Naive thymus-derived CD4-positive, alpha-beta T cell (primary cell): ENCODE data around the gene TTC4. TPM values are rescaled to one million over a fixed set of nuclear protein-coding genes. Genes with fewer than 3 reads are reported as not detected.

ENCODE experiments used
- ATAC-seq: fragments of 150-1000 bp; cut with Tn5 transposase; 2 replicates; pipeline ENCODE4 v1.10.0; 2021; ENCODE audit warnings: mild to moderate bottlenecking, moderate library complexity
- CTCF ChIA-PET: fragments of 350-600 bp; sonication (Branson Sonifier 250); formaldehyde crosslinking; loops from one replicate; lab custom pipeline; 2021; ENCODE audit warnings: antibody characterized with exemption; lab: Charles Lee
- POLR2A ChIA-PET: fragments of 350-600 bp; sonication (Branson Sonifier 250); formaldehyde crosslinking; loops from one replicate; lab custom pipeline; 2021; ENCODE audit warnings: antibody characterized with exemption, inconsistent platforms; lab: Charles Lee
- DNase-seq, 9 donors: peaks; one replicate each; pipeline versions ENCODE4 v3.0.0 to v3.0.0-alpha.2; 2020 to 2022; ENCODE audit warnings: mixed read lengths in 1 of 9
- H3K27ac ChIP-seq: one replicate; pipeline ENCODE4 v1.7.0; 2013; ENCODE audit warnings: mild to moderate bottlenecking, low read depth, low read length, moderate library complexity
- H3K27me3 ChIP-seq, 2 donors: one replicate each; pipeline ENCODE4 v1.7.0; 2013; ENCODE audit warnings: low read length in 2 of 2, mild to moderate bottlenecking in 2 of 2, moderate library complexity in 2 of 2; ENCODE audit not compliant: control insufficient read depth in 2 of 2, insufficient read depth in 2 of 2
- H3K36me3 ChIP-seq, 3 experiments: 1 replicate in 2 of 3; 2 replicates in 1 of 3; pipeline ENCODE4 v1.7.0; 2013; ENCODE audit warnings: low read length in 3 of 3, mild to moderate bottlenecking in 3 of 3, moderate library complexity in 1 of 3; ENCODE audit not compliant: insufficient read depth in 3 of 3, control insufficient read depth in 2 of 3
- H3K4me1 ChIP-seq, 2 donors: one replicate each; pipeline ENCODE4 v1.7.0; 2013; ENCODE audit warnings: low read length in 2 of 2, mild to moderate bottlenecking in 2 of 2, moderate library complexity in 1 of 2; ENCODE audit not compliant: control insufficient read depth in 2 of 2, insufficient read depth in 2 of 2
- H3K4me3 ChIP-seq: 2 replicates; pipeline ENCODE4 v1.7.0; 2013; ENCODE audit warnings: mild to moderate bottlenecking, low read length
- H3K9me3 ChIP-seq, 3 experiments: 1 replicate in 2 of 3; 2 replicates in 1 of 3; pipeline ENCODE4 v1.7.0; 2013; ENCODE audit warnings: low read length in 3 of 3; ENCODE audit not compliant: control insufficient read depth in 2 of 3
- H3K27ac Mint-ChIP-seq, 9 donors: one replicate each; pipeline ENCODE4 v1.8.0; 2020 to 2022; ENCODE audit warnings: mixed read lengths in 9 of 9, mild to moderate bottlenecking in 8 of 9, moderate library complexity in 5 of 9, inconsistent platforms in 2 of 9
- H3K27me3 Mint-ChIP-seq, 5 donors: one replicate each; pipeline ENCODE4 v1.8.0; 2021 to 2022; ENCODE audit warnings: mixed read lengths in 5 of 5, mild to moderate bottlenecking in 1 of 5
- H3K36me3 Mint-ChIP-seq, 5 donors: one replicate each; pipeline ENCODE4 v1.8.0; 2020 to 2022; ENCODE audit warnings: mixed read lengths in 5 of 5, mild to moderate bottlenecking in 3 of 5, inconsistent platforms in 1 of 5
- H3K4me1 Mint-ChIP-seq, 7 donors: one replicate each; pipeline ENCODE4 v1.8.0; 2020 to 2022; ENCODE audit warnings: mixed read lengths in 7 of 7, mild to moderate bottlenecking in 3 of 7, inconsistent platforms in 1 of 7
- H3K4me3 Mint-ChIP-seq, 10 donors: one replicate each; pipeline ENCODE4 v1.8.0; 2020 to 2022; ENCODE audit warnings: mild to moderate bottlenecking in 10 of 10, mixed read lengths in 10 of 10, moderate library complexity in 6 of 10, inconsistent platforms in 2 of 10
- H3K9me3 Mint-ChIP-seq, 11 donors: one replicate each; pipeline ENCODE4 v1.8.0; 2020 to 2022; ENCODE audit warnings: mixed read lengths in 11 of 11, mild to moderate bottlenecking in 4 of 11, inconsistent platforms in 1 of 11, moderate library complexity in 1 of 11
- intact Hi-C, 2 donors: fragments of 100-400 bp; cut with micrococcal nuclease; formaldehyde crosslinking; loops; one replicate each; pipeline ENCODE4 v1.15.1; 2023
- polyA plus RNA-seq, 2 donors: library from polyadenylated mRNA; unstranded; fragments of 300-500 nt; fragmentation: Illumina TruSeq; gene quantifications; one replicate each; pipeline ENCODE4 v1.2.3, GENCODE V29; 2021
- total RNA-seq, 6 experiments: library from RNA in 5 of 6; stranded (reverse) in 5 of 6; gene quantifications; 1 replicate in 5 of 6; 2 replicates in 1 of 6; pipeline ENCODE4 v1.2.3 and lab custom pipeline; 2021 to 2026

Gene TTC4
- total and polyA plus RNA-seq, 7 experiments from 2014 or later, result 11.6 to 27.4 (median 21.4) TPM

DNA sequence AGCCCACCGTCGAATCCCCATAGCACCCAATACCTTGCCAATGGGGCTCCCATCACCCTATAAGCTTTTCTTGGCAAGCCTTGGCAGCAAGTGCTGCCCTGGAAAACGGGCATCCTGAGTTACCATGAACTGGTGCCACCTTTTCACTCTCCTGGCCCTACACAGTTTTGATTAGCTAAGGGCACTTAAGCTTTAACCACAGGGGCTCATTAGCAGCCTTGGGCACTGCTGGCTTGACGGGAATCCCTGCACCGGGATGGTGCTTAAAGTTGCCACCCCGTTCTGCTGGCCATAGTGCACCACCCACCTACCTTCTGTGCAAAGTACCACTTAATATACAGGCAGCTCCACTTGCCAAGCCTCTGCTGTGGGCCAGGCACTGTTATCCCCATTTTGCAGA lies 34.9 kb downstream of the TTC4 start:
- Histone ChIP-seq H3K9me3 (no peaks in the 10 kb centered on the region), H3K27ac (no peak overlapping the region), H3K4me3 (no peak overlapping the region), H3K4me1 (no peaks in the 10 kb centered on the region), H3K27me3 (no peaks in the 10 kb centered on the region), H3K36me3 (peaks cover 0 to 3% (median 0%) of the 10 kb centered on the region in 3 experiments)
- Mint-ChIP-seq H3K36me3 (no peaks in the 10 kb centered on the region), H3K4me3 (no peak overlapping the region), H3K27ac (no peak overlapping the region), H3K9me3 (no peaks in the 10 kb centered on the region), H3K4me1 (no peaks in the 10 kb centered on the region), H3K27me3 (no peaks in the 10 kb centered on the region)
- no peak for DNase-seq
- POLR2A ChIA-PET, result interaction anchor here (0.6 kb wide), 1 partner anchor 679 kb away, joined by 3 read pairs; no protein-coding TSS in a partner anchor
- no peak for ATAC-seq
- intact Hi-C loops, result no loop called here
- CTCF ChIA-PET, result no interaction called here

DNA sequence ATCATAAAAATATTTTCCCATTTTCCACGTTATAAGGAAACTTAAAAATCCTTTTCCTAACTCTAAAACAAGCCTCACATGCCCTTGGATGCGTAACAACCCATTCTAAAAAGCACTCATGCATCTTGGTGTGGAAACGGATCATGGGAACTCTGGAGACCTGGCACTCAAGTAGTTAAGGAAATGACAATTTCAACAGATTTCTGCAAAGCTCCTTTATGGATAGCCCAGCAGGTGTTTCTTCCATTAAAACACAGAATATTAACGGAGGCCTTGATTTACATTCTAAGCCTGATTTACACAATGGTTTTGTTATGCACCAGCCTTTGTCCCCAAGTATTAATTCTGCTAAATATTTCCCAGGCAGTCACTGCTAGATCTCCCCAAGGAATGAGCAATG lies 35.8 kb downstream of the TTC4 start:
- no peaks in the 10 kb centered on the region for H3K9me3 ChIP-seq
- ChIA-PET CTCF (interaction anchor here (0.5 kb wide), 1 partner anchor 126 kb away, joined by 3 read pairs; no protein-coding TSS in a partner anchor), POLR2A (no interaction called here)
- H3K4me1 ChIP-seq, result no peaks in the 10 kb centered on the region
- no peak overlapping the region for H3K4me3 ChIP-seq
- no peaks in the 10 kb centered on the region for H3K27me3 ChIP-seq
- ATAC-seq (no peak), DNase-seq (no peak)
- no peaks in the 10 kb centered on the region for H3K27me3 Mint-ChIP-seq
- no peak overlapping the region for H3K4me3 Mint-ChIP-seq
- peaks cover 0 to 5% (median 0%) of the 10 kb centered on the region in 5 donors for H3K36me3 Mint-ChIP-seq
- no peaks in the 10 kb centered on the region for H3K9me3 Mint-ChIP-seq
- peaks cover 0 to 3% (median 0%) of the 10 kb centered on the region in 7 donors for H3K4me1 Mint-ChIP-seq
- H3K27ac Mint-ChIP-seq, result no peak overlapping the region
- H3K36me3 ChIP-seq, result peaks cover 0 to 8% (median 0%) of the 10 kb centered on the region in 3 experiments
- H3K27ac ChIP-seq, result no peak overlapping the region
- intact Hi-C loops, result no loop called here

DNA sequence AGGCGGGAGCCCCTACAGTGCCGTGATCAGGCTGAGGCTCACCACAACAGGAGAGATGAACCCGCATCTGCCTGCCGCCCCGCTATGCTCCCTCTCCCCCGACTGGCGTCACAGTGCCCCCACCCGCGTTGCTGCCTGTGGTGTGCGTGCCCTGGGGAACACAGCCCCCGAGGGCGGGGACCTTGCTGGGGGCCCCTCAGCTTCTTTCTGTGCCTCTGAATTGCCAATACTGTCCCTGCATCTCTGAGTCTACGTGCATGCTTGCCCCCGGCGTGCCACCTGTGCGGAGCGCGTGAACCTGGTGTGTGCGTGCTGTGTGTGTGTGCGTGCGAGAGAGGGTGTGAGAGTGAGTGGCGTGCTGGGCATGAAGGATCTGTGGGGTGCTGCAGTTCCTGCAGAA lies 38.4 kb downstream of the TTC4 start:
- ATAC-seq (no peak), DNase-seq (no peak)
- intact Hi-C loops, result no loop called here
- H3K4me3 ChIP-seq, result no peak overlapping the region
- POLR2A ChIA-PET, result no interaction called here
- Mint-ChIP-seq H3K27ac (no peak overlapping the region), H3K27me3 (no peaks in the 10 kb centered on the region), H3K9me3 (no peaks in the 10 kb centered on the region), H3K36me3 (peaks cover 0 to 30% (median 7%) of the 10 kb centered on the region in 5 donors), H3K4me1 (peaks cover 0 to 4% (median 0%) of the 10 kb centered on the region in 7 donors), H3K4me3 (no peak overlapping the region)
- no peaks in the 10 kb centered on the region for H3K4me1 ChIP-seq
- H3K27ac ChIP-seq, result no peak overlapping the region
- no peaks in the 10 kb centered on the region for H3K9me3 ChIP-seq
- no peaks in the 10 kb centered on the region for H3K27me3 ChIP-seq
- peaks cover 0 to 33% (median 0%) of the 10 kb centered on the region in 3 experiments for H3K36me3 ChIP-seq
- CTCF ChIA-PET, result no interaction called here

DNA sequence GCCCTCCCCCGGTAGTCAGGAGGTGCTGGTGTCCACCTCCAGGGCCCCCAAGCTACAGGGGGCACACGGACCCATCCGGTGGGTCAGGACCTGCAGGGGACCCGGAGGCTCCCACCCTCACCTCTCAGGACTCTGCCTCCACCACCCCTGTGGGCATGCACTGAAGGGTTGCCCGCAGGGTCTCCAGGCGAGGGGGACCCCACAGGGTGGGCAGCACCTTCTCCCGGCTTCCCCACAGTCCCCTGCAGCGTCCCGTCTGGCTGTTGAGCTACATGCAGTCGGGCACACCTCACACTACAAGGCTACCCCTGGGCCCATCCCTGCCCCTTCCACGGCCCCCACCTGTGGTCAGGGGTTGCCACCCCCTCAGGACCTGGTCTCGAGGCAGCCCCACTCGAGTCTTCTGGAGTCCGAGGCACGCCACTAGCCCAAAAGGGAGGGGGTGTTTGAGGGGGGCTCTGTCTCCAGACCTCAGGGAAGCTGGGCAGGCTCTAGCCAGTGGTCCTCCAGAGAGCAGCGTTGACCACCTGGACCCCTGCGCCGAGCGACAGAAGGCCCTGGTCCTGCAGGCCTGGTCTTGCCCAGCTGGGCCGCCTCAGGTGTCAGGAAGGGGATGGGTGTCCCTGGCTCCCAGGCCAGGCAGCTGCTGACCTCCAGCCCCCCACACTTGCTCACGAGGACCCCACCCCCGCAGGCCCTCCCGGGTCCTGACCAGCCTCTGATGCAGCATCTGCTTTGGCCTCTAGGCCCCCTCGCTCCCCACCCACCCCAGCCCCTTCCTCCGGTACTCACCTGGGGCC lies 39.0 kb downstream of the TTC4 start:
- peaks cover 0 to 4% (median 0%) of the 10 kb centered on the region in 7 donors for H3K4me1 Mint-ChIP-seq
- intact Hi-C loops, result no loop called here
- CTCF ChIA-PET, result no interaction called here

DNA sequence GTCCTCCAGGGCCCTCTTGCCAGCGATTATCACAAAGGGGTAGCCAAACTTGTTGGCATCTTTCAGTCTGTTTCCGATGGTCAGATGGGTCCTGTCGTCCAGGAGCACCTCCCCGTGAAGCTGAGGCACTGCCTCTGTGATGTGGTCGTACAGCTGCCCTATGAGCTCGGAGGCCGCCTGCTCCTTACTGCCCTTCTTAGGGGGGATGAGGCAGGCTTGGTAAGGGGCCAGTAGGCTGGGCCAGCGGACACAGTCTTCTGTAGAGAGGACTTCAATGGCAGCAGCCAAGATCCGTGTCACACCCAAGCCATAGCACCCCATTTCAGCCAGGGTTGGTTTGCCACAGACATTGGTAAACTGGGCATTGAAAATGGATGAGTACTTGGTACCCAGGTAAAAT lies 42.2 kb downstream of the TTC4 start:
- H3K36me3 ChIP-seq, result peaks cover 0 to 33% (median 0%) of the 10 kb centered on the region in 3 experiments
- intact Hi-C loops, result no loop called here
- Mint-ChIP-seq H3K36me3 (peaks cover 0 to 34% (median 10%) of the 10 kb centered on the region in 5 donors), H3K4me1 (peaks cover 2 to 13% (median 6%) of the 10 kb centered on the region in 7 donors), H3K9me3 (no peaks in the 10 kb centered on the region), H3K27ac (no peak overlapping the region), H3K4me3 (no peak overlapping the region), H3K27me3 (no peaks in the 10 kb centered on the region)
- no peaks in the 10 kb centered on the region for H3K27me3 ChIP-seq
- DNase-seq (no peak), ATAC-seq (no peak)
- H3K4me3 ChIP-seq, result no peak overlapping the region
- H3K9me3 ChIP-seq, result no peaks in the 10 kb centered on the region
- ChIA-PET CTCF (interaction anchor here (1.2 kb wide), 1 partner anchor 44 kb away, joined by 3 read pairs; no protein-coding TSS in a partner anchor), POLR2A (no interaction called here)
- no peak overlapping the region for H3K27ac ChIP-seq
- no peaks in the 10 kb centered on the region for H3K4me1 ChIP-seq

More for the DNA sequence above, 39.0 kb downstream of the TTC4 start:
- DNase-seq (no peak), ATAC-seq (no peak)
- Histone ChIP-seq H3K27me3 (no peaks in the 10 kb centered on the region), H3K36me3 (peaks cover 0 to 33% (median 0%) of the 10 kb centered on the region in 3 experiments), H3K4me3 (no peak overlapping the region), H3K4me1 (no peaks in the 10 kb centered on the region), H3K27ac (no peak overlapping the region), H3K9me3 (no peaks in the 10 kb centered on the region)
- POLR2A ChIA-PET, result no interaction called here
- Mint-ChIP-seq H3K9me3 (no peaks in the 10 kb centered on the region), H3K27ac (no peak overlapping the region), H3K27me3 (no peaks in the 10 kb centered on the region), H3K4me3 (no peak overlapping the region), H3K36me3 (peaks cover 0 to 34% (median 7%) of the 10 kb centered on the region in 5 donors)

DNA sequence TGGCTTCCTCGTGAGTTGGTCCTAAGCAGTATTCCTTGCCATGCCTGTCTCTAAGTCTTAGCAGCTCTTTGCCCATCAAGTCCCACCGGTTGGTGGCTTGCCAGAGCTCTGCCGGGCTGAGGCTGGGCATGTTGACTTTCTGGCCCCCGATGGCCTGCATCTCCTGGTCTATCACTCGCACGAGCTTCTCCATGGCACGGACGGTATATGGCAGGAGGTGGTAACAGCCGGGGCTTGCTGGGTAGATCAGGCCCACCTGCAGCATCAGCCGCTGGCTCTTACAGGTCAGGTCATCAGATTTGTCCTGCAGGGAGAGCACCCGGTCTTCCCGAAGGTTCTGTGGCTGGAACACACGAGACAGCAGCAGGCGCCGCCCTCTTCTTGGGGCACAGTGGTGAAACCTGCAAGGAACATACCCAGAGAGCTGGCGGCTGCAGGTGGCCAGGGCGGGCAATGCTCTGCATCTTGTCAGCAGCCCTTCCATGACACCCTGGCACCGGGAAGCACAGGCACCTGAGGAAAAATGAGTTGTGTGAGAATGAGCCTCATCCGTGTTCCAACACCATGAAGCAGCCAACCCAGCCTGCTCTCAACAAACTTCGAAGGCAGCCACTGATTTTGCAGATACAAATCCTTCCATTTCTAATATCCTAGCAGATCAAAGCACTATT lies 43.2 kb downstream of the TTC4 start:
- no peaks in the 10 kb centered on the region for H3K27me3 Mint-ChIP-seq
- CTCF ChIA-PET, result no interaction called here
- peaks cover 0 to 34% (median 10%) of the 10 kb centered on the region in 5 donors for H3K36me3 Mint-ChIP-seq
- Histone ChIP-seq H3K27ac (no peak overlapping the region), H3K9me3 (no peaks in the 10 kb centered on the region), H3K4me3 (no peak overlapping the region), H3K36me3 (peaks cover 0 to 33% (median 0%) of the 10 kb centered on the region in 3 experiments), H3K4me1 (peaks cover 0 to 6% of the 10 kb centered on the region in 2 donors), H3K27me3 (no peaks in the 10 kb centered on the region)
- intact Hi-C loops, result no loop called here
- POLR2A ChIA-PET, result no interaction called here
- no peak for ATAC-seq
- DNase-seq, result no peak
- H3K9me3 Mint-ChIP-seq, result no peaks in the 10 kb centered on the region
- no peak overlapping the region for H3K27ac Mint-ChIP-seq
- peaks cover 9 to 18% (median 14%) of the 10 kb centered on the region in 7 donors for H3K4me1 Mint-ChIP-seq
- no peak overlapping the region for H3K4me3 Mint-ChIP-seq
